ENCODE measurements around the gene SHQ1.

The SHQ1 gene

DNA sequence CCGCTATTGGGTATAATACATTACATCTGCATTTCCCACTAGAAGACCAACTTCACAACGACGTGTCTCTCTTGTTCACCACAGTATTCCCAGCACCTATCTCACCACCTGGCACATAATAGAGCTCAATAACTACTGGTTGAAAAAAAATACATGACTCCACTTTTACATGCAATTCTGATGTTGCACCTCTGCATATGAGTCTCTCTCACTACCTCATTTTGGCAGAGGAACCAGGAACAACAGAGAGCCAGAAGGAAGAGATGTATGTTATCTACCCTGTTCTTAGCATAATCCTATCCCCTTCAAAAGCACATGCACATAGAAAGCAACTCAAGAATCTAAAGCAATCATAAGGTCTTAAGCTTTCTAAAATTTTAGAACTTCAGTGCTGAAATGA, 61.6 kb downstream of the SHQ1 start:
- H3K36me3 ChIP-seq (ENCODE audit: insufficient read depth, low read length), result peaks cover 17% of the 10 kb centered on the region; the same call in 1 of the 2 replicates
- H3K9me2 ChIP-seq (replicated peaks; ENCODE audit: low read depth, low read length), result no peaks in the 10 kb centered on the region
- no peaks in the 10 kb centered on the region for H3K9me3 ChIP-seq (ENCODE audit: insufficient read depth, low read depth, low read length)
- no peak overlapping the region for H3K9ac ChIP-seq (ENCODE audit: low read depth, low read length, poor library complexity, severe bottlenecking)
- H2AFZ ChIP-seq (ENCODE audit: low read length), result no peak overlapping the region
- TF ChIP-seq EZH2phosphoT487 (IDR thresholded peaks at IDR 0.05; ENCODE audit: borderline replicate concordance), result no peak
- TF ChIP-seq, protein P1, sequence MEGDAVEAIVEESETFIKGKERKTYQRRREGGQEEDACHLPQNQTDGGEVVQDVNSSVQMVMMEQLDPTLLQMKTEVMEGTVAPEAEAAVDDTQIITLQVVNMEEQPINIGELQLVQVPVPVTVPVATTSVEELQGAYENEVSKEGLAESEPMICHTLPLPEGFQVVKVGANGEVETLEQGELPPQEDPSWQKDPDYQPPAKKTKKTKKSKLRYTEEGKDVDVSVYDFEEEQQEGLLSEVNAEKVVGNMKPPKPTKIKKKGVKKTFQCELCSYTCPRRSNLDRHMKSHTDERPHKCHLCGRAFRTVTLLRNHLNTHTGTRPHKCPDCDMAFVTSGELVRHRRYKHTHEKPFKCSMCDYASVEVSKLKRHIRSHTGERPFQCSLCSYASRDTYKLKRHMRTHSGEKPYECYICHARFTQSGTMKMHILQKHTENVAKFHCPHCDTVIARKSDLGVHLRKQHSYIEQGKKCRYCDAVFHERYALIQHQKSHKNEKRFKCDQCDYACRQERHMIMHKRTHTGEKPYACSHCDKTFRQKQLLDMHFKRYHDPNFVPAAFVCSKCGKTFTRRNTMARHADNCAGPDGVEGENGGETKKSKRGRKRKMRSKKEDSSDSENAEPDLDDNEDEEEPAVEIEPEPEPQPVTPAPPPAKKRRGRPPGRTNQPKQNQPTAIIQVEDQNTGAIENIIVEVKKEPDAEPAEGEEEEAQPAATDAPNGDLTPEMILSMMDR (conservative IDR thresholded peaks at IDR 0.05; ENCODE audit: low read length), result no peak
- H3K79me2 ChIP-seq (ENCODE audit: insufficient read depth, low read length), result no peaks in the 10 kb centered on the region
- no peak overlapping the region for H3K4me2 ChIP-seq (ENCODE audit: low read depth, low read length, poor library complexity, severe bottlenecking)
- H3F3A ChIP-seq (ENCODE audit: low read depth), result no peaks in the 10 kb centered on the region
- no peak overlapping the region for H3K4me3 ChIP-seq (ENCODE audit: low read length, poor library complexity, severe bottlenecking)
- H3K27me3 ChIP-seq (ENCODE audit: insufficient read depth, low read length, poor library complexity, severe bottlenecking), result no peaks in the 10 kb centered on the region
- H3K4me1 ChIP-seq (ENCODE audit: insufficient read depth, low read length, poor library complexity, severe bottlenecking), result no peaks in the 10 kb centered on the region
- H4K20me1 ChIP-seq (ENCODE audit: insufficient read depth, low read length, poor library complexity, severe bottlenecking), result no peaks in the 10 kb centered on the region

DNA sequence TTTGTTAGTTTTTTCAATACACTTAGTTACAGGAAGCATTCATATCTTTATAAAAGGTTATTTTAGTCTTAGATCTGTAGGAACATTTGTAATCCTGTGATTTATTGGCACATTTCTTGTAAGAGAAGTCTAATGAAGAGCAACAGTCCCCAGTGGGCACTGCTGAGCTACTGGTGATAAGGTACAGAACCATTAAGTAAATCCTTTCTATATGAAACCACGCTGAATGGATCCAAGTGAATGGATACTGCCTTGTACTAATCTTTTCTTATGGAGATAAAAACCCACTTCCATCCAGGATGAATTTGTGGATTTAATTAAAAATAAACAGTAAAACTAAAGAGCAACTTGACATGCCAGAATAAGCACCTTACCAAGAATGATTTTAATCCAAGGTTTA, 64.0 kb downstream of the SHQ1 start:
- H3K4me2 ChIP-seq (ENCODE audit: low read depth, low read length, poor library complexity, severe bottlenecking), result no peak overlapping the region
- no peak overlapping the region for H2AFZ ChIP-seq (ENCODE audit: low read length)
- no peak overlapping the region for H3K4me3 ChIP-seq (ENCODE audit: low read length, poor library complexity, severe bottlenecking)
- H3K79me2 ChIP-seq (ENCODE audit: insufficient read depth, low read length), result no peaks in the 10 kb centered on the region
- H3F3A ChIP-seq (ENCODE audit: low read depth), result no peaks in the 10 kb centered on the region
- H4K20me1 ChIP-seq (ENCODE audit: insufficient read depth, low read length, poor library complexity, severe bottlenecking), result no peaks in the 10 kb centered on the region
- H3K9ac ChIP-seq (ENCODE audit: low read depth, low read length, poor library complexity, severe bottlenecking), result no peak overlapping the region
- no peaks in the 10 kb centered on the region for H3K27me3 ChIP-seq (ENCODE audit: insufficient read depth, low read length, poor library complexity, severe bottlenecking)
- H3K36me3 ChIP-seq (ENCODE audit: insufficient read depth, low read length), result peaks cover 16% of the 10 kb centered on the region; the same call in 1 of the 2 replicates
- no peaks in the 10 kb centered on the region for H3K4me1 ChIP-seq (ENCODE audit: insufficient read depth, low read length, poor library complexity, severe bottlenecking)
- TF ChIP-seq, protein P1 (conservative IDR thresholded peaks at IDR 0.05; ENCODE audit: low read length), result no peak
- TF ChIP-seq EZH2phosphoT487 (IDR thresholded peaks at IDR 0.05; ENCODE audit: borderline replicate concordance), result no peak
- H3K9me2 ChIP-seq (replicated peaks; ENCODE audit: low read depth, low read length), result no peaks in the 10 kb centered on the region
- no peaks in the 10 kb centered on the region for H3K9me3 ChIP-seq (ENCODE audit: insufficient read depth, low read depth, low read length)

DNA sequence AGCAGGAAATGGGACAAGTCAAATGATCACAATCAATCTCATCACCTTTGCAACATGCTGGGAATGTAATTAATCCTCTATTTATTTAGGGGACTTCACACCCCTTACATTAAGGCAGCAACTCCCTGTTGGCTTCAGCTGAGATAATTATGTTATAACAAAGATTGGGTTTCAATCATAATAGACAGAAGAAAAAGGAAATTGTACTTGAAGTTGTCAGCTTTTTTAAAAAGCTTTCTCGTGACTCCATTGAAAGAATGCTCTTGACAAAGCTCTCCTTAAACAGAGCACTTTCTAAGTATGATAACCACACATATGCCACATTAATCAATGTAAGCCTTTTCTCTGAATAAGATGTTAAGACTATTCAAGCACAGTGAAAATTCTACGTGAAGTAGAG, 65.7 kb downstream of the SHQ1 start:
- H3K27me3 ChIP-seq (ENCODE audit: insufficient read depth, low read length, poor library complexity, severe bottlenecking), result no peaks in the 10 kb centered on the region
- no peak overlapping the region for H2AFZ ChIP-seq (ENCODE audit: low read length)
- peaks cover 16% of the 10 kb centered on the region; the same call in 1 of the 2 replicates for H3K36me3 ChIP-seq (ENCODE audit: insufficient read depth, low read length)
- no peaks in the 10 kb centered on the region for H4K20me1 ChIP-seq (ENCODE audit: insufficient read depth, low read length, poor library complexity, severe bottlenecking)
- no peaks in the 10 kb centered on the region for H3K9me2 ChIP-seq (replicated peaks; ENCODE audit: low read depth, low read length)
- no peaks in the 10 kb centered on the region for H3K79me2 ChIP-seq (ENCODE audit: insufficient read depth, low read length)
- no peak overlapping the region for H3K9ac ChIP-seq (ENCODE audit: low read depth, low read length, poor library complexity, severe bottlenecking)
- H3F3A ChIP-seq (ENCODE audit: low read depth), result no peaks in the 10 kb centered on the region
- no peaks in the 10 kb centered on the region for H3K9me3 ChIP-seq (ENCODE audit: insufficient read depth, low read depth, low read length)
- no peaks in the 10 kb centered on the region for H3K4me1 ChIP-seq (ENCODE audit: insufficient read depth, low read length, poor library complexity, severe bottlenecking)
- H3K4me2 ChIP-seq (ENCODE audit: low read depth, low read length, poor library complexity, severe bottlenecking), result no peak overlapping the region
- no peak overlapping the region for H3K4me3 ChIP-seq (ENCODE audit: low read length, poor library complexity, severe bottlenecking)
- TF ChIP-seq EZH2phosphoT487 (IDR thresholded peaks at IDR 0.05; ENCODE audit: borderline replicate concordance), result no peak
- TF ChIP-seq, protein P1 (conservative IDR thresholded peaks at IDR 0.05; ENCODE audit: low read length), result no peak

All from Loucy (cell line).